Activated naive CD4-positive, alpha-beta T cell treated with Interleukin-2 at 50 U/mL for 16 hours (primary cell): ENCODE measurements around the gene CNKSR1.

Experiments used
- DNase-seq: peaks from one replicate; pipeline ENCODE4 v3.0.0-alpha.2; 2020

The CNKSR1 gene

GRCh38 chr1:26234644-26235370 lies 57.5 kb downstream of the CNKSR1 start:
- DNase-seq = peak; percentile 16

- DNase-seq = no peak
These were observed 60.1 kb downstream of the CNKSR1 start for GRCh38 chr1:26237230-26237966.
